Renal cortex interstitium (tissue), 11 donors: ENCODE results near the gene PLXNC1. TPM values are rescaled to one million over a fixed set of nuclear protein-coding genes. Genes with fewer than 3 reads are reported as not detected.
A peak's percentile ranks its signal among the peaks of the same experiment; 100 is the strongest.

Experiments
- DNase-seq, 11 donors: peaks; one replicate each; pipeline ENCODE4 v3.0.0-alpha.2; 2013; ENCODE audit warnings: low read depth in 9 of 11, low spot score in 4 of 11; ENCODE audit errors: extremely low read depth in 1 of 11
- polyA plus RNA-seq, 3 donors: library from polyadenylated mRNA; unstranded; fragments of 120-200 nt; gene quantifications; one replicate each; pipeline ENCODE4 v1.2.1, GENCODE V29; 2013; ENCODE audit not compliant: insufficient read length in 3 of 3

The PLXNC1 gene
- polyA plus RNA-seq, 3 donors = 6.4 to 8.1 (median 7.7) TPM

- DNase-seq = no peak
Observed at GRCh38 chr12:94248582-94248981, 100.2 kb downstream of the PLXNC1 start.

GRCh38 chr12:94250130-94250529 lies 101.8 kb downstream of the PLXNC1 start:
- no peak for DNase-seq

- no peak for DNase-seq
Observed at GRCh38 chr12:94254270-94254669, 105.9 kb downstream of the PLXNC1 start.

GRCh38 chr12:94255006-94255405 lies 106.6 kb downstream of the PLXNC1 start:
- no peak for DNase-seq

GRCh38 chr12:94255428-94255827 lies 107.1 kb downstream of the PLXNC1 start:
- no peak for DNase-seq

GRCh38 chr12:94258593-94258992 lies 110.2 kb downstream of the PLXNC1 start:
- no peak for DNase-seq

- DNase-seq = no peak
Observed at GRCh38 chr12:94260017-94260416, 111.6 kb downstream of the PLXNC1 start.

- DNase-seq = no peak
Observed at GRCh38 chr12:94260717-94261116, 112.3 kb downstream of the PLXNC1 start.

- no peak for DNase-seq
Observed at GRCh38 chr12:94261119-94261518, 112.7 kb downstream of the PLXNC1 start.

- peak in 5 of 11 donors; percentile 20 to 43 (median 26) for DNase-seq
Observed at GRCh38 chr12:94261786-94262185, 113.4 kb downstream of the PLXNC1 start.

- peak; percentile 41 to 80 (median 65) for DNase-seq
Observed at GRCh38 chr12:94262228-94263010, 114.0 kb downstream of the PLXNC1 start.

GRCh38 chr12:94263011-94263811 lies 114.8 kb downstream of the PLXNC1 start:
- DNase-seq = no peak

- no peak for DNase-seq
Observed at GRCh38 chr12:94263905-94264561, 115.7 kb downstream of the PLXNC1 start.

GRCh38 chr12:94264736-94265485 lies 116.5 kb downstream of the PLXNC1 start:
- DNase-seq = no peak

- no peak for DNase-seq
Observed at GRCh38 chr12:94265539-94265938, 117.2 kb downstream of the PLXNC1 start.

GRCh38 chr12:94265966-94266745 lies 117.8 kb downstream of the PLXNC1 start:
- DNase-seq = no peak

- DNase-seq = no peak
Observed at GRCh38 chr12:94266796-94267536, 118.6 kb downstream of the PLXNC1 start.

- DNase-seq = no peak
Observed at GRCh38 chr12:94267537-94267872, 119.1 kb downstream of the PLXNC1 start.
